Liver (tissue), 3 donors: Measurements from ENCODE around the gene CACNA1I.

Source experiments
- ATF3 ChIP-seq: IDR thresholded peaks from 2 replicates; pipeline ENCODE4 v1.6.1; 2016; ENCODE audit warnings: antibody characterized with exemption
- CTCF ChIP-seq: fragments of 150-350 bp; IDR thresholded peaks from 2 replicates; pipeline ENCODE4 v1.5.1; 2017; ENCODE audit warnings: improper control_type of control experiment, low read depth, low read length; ENCODE audit not compliant: missing input control
- EGR1 ChIP-seq, 2 donors: IDR thresholded peaks; 2 replicates each; pipeline ENCODE4 v1.6.1; 2016 to 2018; ENCODE audit warnings: antibody characterized with exemption in 2 of 2, low read depth in 2 of 2
- FOXA2 ChIP-seq: IDR thresholded peaks from 2 replicates; pipeline ENCODE4 v1.6.1; 2016; ENCODE audit warnings: antibody characterized with exemption
- GABPA ChIP-seq, 2 donors: IDR thresholded peaks in 1 of 2; conservative IDR thresholded peaks in 1 of 2; 2 replicates each; pipeline ENCODE4 v1.6.1; 2016; ENCODE audit warnings: antibody characterized with exemption in 2 of 2, mild to moderate bottlenecking in 1 of 2, moderate library complexity in 1 of 2
- HNF4G ChIP-seq: IDR thresholded peaks from 2 replicates; pipeline ENCODE4 v1.6.1; 2016; ENCODE audit warnings: antibody characterized with exemption
- JUND ChIP-seq, 2 donors: IDR thresholded peaks; 2 replicates each; pipeline ENCODE4 v1.6.1; 2016; ENCODE audit warnings: antibody characterized with exemption in 2 of 2
- MAX ChIP-seq: IDR thresholded peaks from 2 replicates; pipeline ENCODE4 v1.6.1; 2016; ENCODE audit warnings: antibody characterized with exemption
- NR2F2 ChIP-seq: IDR thresholded peaks from 2 replicates; pipeline ENCODE4 v1.6.1; 2016; ENCODE audit warnings: antibody characterized with exemption
- RAD21 ChIP-seq, 2 donors: IDR thresholded peaks; 2 replicates each; pipeline ENCODE4 v1.6.1; 2016; ENCODE audit warnings: antibody characterized with exemption in 2 of 2, mild to moderate bottlenecking in 2 of 2
- REST ChIP-seq: IDR thresholded peaks from 2 replicates; pipeline ENCODE4 v1.6.1; 2016; ENCODE audit warnings: antibody characterized with exemption, mild to moderate bottlenecking
- RXRA ChIP-seq, 2 donors: IDR thresholded peaks; 2 replicates each; pipeline ENCODE4 v1.6.1; 2017 to 2018; ENCODE audit warnings: antibody characterized with exemption in 2 of 2, mild to moderate bottlenecking in 1 of 2
- TAF1 ChIP-seq: conservative IDR thresholded peaks from 2 replicates; pipeline ENCODE4 v1.6.1; 2016; ENCODE audit warnings: antibody characterized with exemption, mild to moderate bottlenecking
- ZBTB33 ChIP-seq: IDR thresholded peaks from 2 replicates; pipeline ENCODE4 v1.6.1; 2016; ENCODE audit warnings: antibody characterized with exemption
- donor health status: healthy.
- donor health status: healthy.

GRCh38 chr22:39625569-39626537, 55.3 kb downstream of the CACNA1I start:
- TF ChIP-seq CTCF (no peak), ATF3 (no peak), NR2F2 (no peak), TAF1 (no peak), FOXA2 (no peak), GABPA (IDR thresholded peaks at IDR 0.05 in 1 of 2, conservative IDR thresholded peaks at IDR 0.05 in 1 of 2) (no peak), RAD21 (IDR thresholded peaks at IDR 0.05) (no peak), JUND (IDR thresholded peaks at IDR 0.05) (no peak), RXRA (IDR thresholded peaks at IDR 0.05) (no peak), HNF4G (no peak), MAX (no peak), ZBTB33 (no peak), REST (no peak), EGR1 (IDR thresholded peaks at IDR 0.05; ENCODE audit: low read depth in 2 of 2) (no peak)
